Neural progenitor cell (in vitro differentiated cells): ENCODE data around the gene STAMBPL1.

Experiments used
- EZH2 ChIP-seq: fragments of 200-600 bp; sonication (generic); IDR thresholded peaks from 2 replicates; pipeline ENCODE4 v1.6.1; 2017; ENCODE audit warnings: antibody characterized with exemption, mild to moderate bottlenecking, moderate library complexity
- EZH2phosphoT487 ChIP-seq: fragments of 200-600 bp; sonication (generic); IDR thresholded peaks from 2 replicates; pipeline ENCODE4 v1.6.1; 2017; ENCODE audit warnings: antibody characterized with exemption
- TF ChIP-seq, protein P1 (sequence below): fragments of 200-600 bp; sonication (generic); IDR thresholded peaks from 2 replicates; pipeline ENCODE4 v1.5.1; 2017; ENCODE audit warnings: antibody characterized with exemption, mild to moderate bottlenecking

DNA sequence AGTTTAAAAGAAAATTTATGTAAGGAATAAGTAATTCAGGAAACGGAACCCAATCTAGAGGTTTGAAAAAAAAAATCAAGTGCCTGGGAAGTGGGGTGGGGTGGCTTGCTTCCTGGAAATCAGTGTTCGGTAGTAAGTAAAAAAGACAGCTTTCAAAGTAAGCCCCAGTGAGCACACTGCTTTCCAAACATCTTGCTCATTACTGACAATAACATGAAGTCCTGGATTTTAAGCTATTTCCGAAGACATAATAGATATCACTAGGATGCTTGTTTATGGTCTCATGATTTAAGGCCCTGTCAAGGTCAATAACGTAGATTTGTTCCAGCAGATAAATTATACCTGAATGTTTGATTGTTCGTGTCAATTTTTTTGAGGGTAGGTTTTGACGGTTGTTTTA, 1.3 kb downstream of the STAMBPL1 start:
- TF ChIP-seq, protein P1, sequence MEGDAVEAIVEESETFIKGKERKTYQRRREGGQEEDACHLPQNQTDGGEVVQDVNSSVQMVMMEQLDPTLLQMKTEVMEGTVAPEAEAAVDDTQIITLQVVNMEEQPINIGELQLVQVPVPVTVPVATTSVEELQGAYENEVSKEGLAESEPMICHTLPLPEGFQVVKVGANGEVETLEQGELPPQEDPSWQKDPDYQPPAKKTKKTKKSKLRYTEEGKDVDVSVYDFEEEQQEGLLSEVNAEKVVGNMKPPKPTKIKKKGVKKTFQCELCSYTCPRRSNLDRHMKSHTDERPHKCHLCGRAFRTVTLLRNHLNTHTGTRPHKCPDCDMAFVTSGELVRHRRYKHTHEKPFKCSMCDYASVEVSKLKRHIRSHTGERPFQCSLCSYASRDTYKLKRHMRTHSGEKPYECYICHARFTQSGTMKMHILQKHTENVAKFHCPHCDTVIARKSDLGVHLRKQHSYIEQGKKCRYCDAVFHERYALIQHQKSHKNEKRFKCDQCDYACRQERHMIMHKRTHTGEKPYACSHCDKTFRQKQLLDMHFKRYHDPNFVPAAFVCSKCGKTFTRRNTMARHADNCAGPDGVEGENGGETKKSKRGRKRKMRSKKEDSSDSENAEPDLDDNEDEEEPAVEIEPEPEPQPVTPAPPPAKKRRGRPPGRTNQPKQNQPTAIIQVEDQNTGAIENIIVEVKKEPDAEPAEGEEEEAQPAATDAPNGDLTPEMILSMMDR = no peak
- no peak for TF ChIP-seq EZH2phosphoT487
- TF ChIP-seq EZH2 = no peak
